HCT116 (cell line): ENCODE results near the gene TPSD1. TPM values are rescaled to one million over a fixed set of nuclear protein-coding genes. Genes with fewer than 3 reads are reported as not detected.

Experiments used
- ATAC-seq: fragments of 200-7000 bp; cut with Tn5 transposase; 2 replicates; pipeline ENCODE4 v1.9.1; 2020; ENCODE audit warnings: mild to moderate bottlenecking, moderate library complexity
- BruUV-seq: library from RNA; stranded (reverse); fragments of 400-500 nt; replicated peaks from 2 replicates; lab custom pipeline; 2021; lab: Mats Ljungman, UMichigan
- CTCF ChIA-PET: fragments of 300-600 bp; sonication (Branson Sonifier 250); formaldehyde crosslinking; loops from one replicate; lab custom pipeline; 2021; ENCODE audit warnings: antibody characterized with exemption; lab: Charles Lee
- POLR2A ChIA-PET: fragments of 300-600, 350-600 bp; sonication (Branson Sonifier 250); formaldehyde crosslinking; loops from one replicate; lab custom pipeline; 2021; ENCODE audit warnings: antibody characterized with exemption; lab: Charles Lee
- RAD21 ChIA-PET, 2 experiments: fragments of 300-600 bp; sonication (Branson Sonifier 250); formaldehyde crosslinking; loops; one replicate each; lab custom pipeline; 2023; ENCODE audit warnings: low total read pairs in 2 of 2; ENCODE audit not compliant: uncharacterized antibody in 2 of 2, unreplicated experiment in 2 of 2, low non-redundant PET in 1 of 2; lab: Charles Lee
- DNase-seq: peaks from one replicate; pipeline ENCODE4 v3.0.0-alpha.2; 2010; ENCODE audit warnings: low read depth, low spot score
- H2AFZ ChIP-seq: fragments of 200-600 bp; shearing (Covaris generic), sonication (generic); 2 replicates; pipeline ENCODE4 v1.6.1; 2017; ENCODE audit warnings: low read depth, mixed run types, mixed read lengths, antibody characterized with exemption, low read length; ENCODE audit not compliant: poor library complexity, severe bottlenecking
- H3K27ac ChIP-seq: 2 replicates; pipeline ENCODE4 v1.5.1; 2012; ENCODE audit warnings: low read depth, low read length
- H3K27me3 ChIP-seq: fragments of 200-600 bp; sonication (generic); 2 replicates; pipeline ENCODE4 v1.6.1; 2016; ENCODE audit warnings: mixed run types, low read length, mixed read lengths; ENCODE audit not compliant: insufficient read depth
- H3K36me3 ChIP-seq, 2 experiments: fragments of 200-500 bp in 1 of 2; fragments of 200-600 bp in 1 of 2; sonication (Bioruptor generic) in 1 of 2; sonication (generic) in 1 of 2; 2 replicates each; pipeline versions ENCODE4 v1.5.1 to v1.6.1; 2014 to 2016; ENCODE audit warnings: low read length in 2 of 2, inconsistent platforms in 1 of 2, mixed read lengths in 1 of 2, mixed run types in 1 of 2; ENCODE audit not compliant: insufficient read depth in 2 of 2, control insufficient read depth in 1 of 2
- H3K4me1 ChIP-seq, 2 experiments: fragments of 200-600 bp in 1 of 2; sonication (generic) in 1 of 2; 2 replicates each; pipeline versions ENCODE4 v1.5.1 to v1.6.1; 2012 to 2017; ENCODE audit warnings: low read length in 2 of 2, inconsistent platforms in 1 of 2, mild to moderate bottlenecking in 1 of 2, mixed read lengths in 1 of 2, mixed run types in 1 of 2, moderate library complexity in 1 of 2; ENCODE audit not compliant: insufficient read depth in 2 of 2, control insufficient read depth in 1 of 2
- H3K4me2 ChIP-seq: fragments of 200-600 bp; sonication (generic); 2 replicates; pipeline ENCODE4 v1.6.1; 2017; ENCODE audit warnings: mixed run types, low read length, mixed read lengths
- H3K4me3 ChIP-seq, 2 experiments: fragments of 200-600 bp in 1 of 2; sonication (generic) in 1 of 2; replicated peaks in 1 of 2; 2 replicates each; pipeline ENCODE4 v1.5.1; 2011 to 2016; ENCODE audit warnings: low read length in 2 of 2, control low read depth in 1 of 2, low read depth in 1 of 2, mild to moderate bottlenecking in 1 of 2, mixed read lengths in 1 of 2, mixed run types in 1 of 2
- H3K79me2 ChIP-seq: fragments of 200-600 bp; sonication (generic); 2 replicates; pipeline ENCODE4 v1.6.1; 2017; ENCODE audit warnings: mild to moderate bottlenecking, mixed run types, low read length, moderate library complexity, mixed read lengths; ENCODE audit not compliant: insufficient read depth
- H3K9ac ChIP-seq: fragments of 200-600 bp; sonication (generic); 2 replicates; pipeline ENCODE4 v1.6.1; 2016; ENCODE audit warnings: low read length, mixed read lengths
- H3K9me2 ChIP-seq: fragments of 200-600 bp; sonication (generic), shearing (Covaris generic); 2 replicates; pipeline ENCODE4 v1.6.1; 2017; ENCODE audit warnings: mixed run types, mild to moderate bottlenecking, moderate library complexity; ENCODE audit not compliant: insufficient read depth
- H3K9me3 ChIP-seq, 2 experiments: fragments of 200-500 bp in 1 of 2; fragments of 200-600 bp in 1 of 2; sonication (Bioruptor generic) in 1 of 2; sonication (generic) in 1 of 2; 2 replicates each; pipeline ENCODE4 v1.6.1; 2014 to 2017; ENCODE audit warnings: low read length in 2 of 2, mixed read lengths in 2 of 2, inconsistent platforms in 1 of 2, low read depth in 1 of 2, mild to moderate bottlenecking in 1 of 2, mixed run types in 1 of 2, moderate library complexity in 1 of 2; ENCODE audit not compliant: control insufficient read depth in 1 of 2, insufficient read depth in 1 of 2
- H4K20me1 ChIP-seq: fragments of 200-600 bp; sonication (generic), shearing (Covaris generic); 2 replicates; pipeline ENCODE4 v1.6.1; 2017; ENCODE audit warnings: mixed run types, mild to moderate bottlenecking, moderate library complexity; ENCODE audit not compliant: insufficient read depth
- ATF3 ChIP-seq: IDR thresholded peaks from 2 replicates; pipeline ENCODE4 v1.6.1; 2012
- CBX3 ChIP-seq: IDR thresholded peaks from 2 replicates; pipeline ENCODE4 v1.6.1; 2012; ENCODE audit warnings: low read depth
- ELF1 ChIP-seq: IDR thresholded peaks from 2 replicates; pipeline ENCODE4 v1.6.1; 2012; ENCODE audit warnings: low read depth, borderline replicate concordance
- EZH2 ChIP-seq: fragments of 200-600 bp; sonication (generic); IDR thresholded peaks from 2 replicates; pipeline ENCODE4 v1.6.1; 2017; ENCODE audit warnings: antibody characterized with exemption, mixed run types
- EZH2phosphoT487 ChIP-seq: fragments of 200-600 bp; IDR thresholded peaks from 2 replicates; pipeline ENCODE4 v1.6.1; 2018; ENCODE audit warnings: antibody characterized with exemption, borderline replicate concordance
- FOSL1 ChIP-seq: IDR thresholded peaks from 2 replicates; pipeline ENCODE4 v1.6.1; 2012; ENCODE audit warnings: low read depth
- JUND ChIP-seq: IDR thresholded peaks from 2 replicates; pipeline ENCODE4 v1.6.1; 2012
- POLR2A ChIP-seq: IDR thresholded peaks from 2 replicates; pipeline ENCODE4 v1.7.0; 2011; ENCODE audit warnings: borderline replicate concordance; ENCODE audit not compliant: insufficient read depth, insufficient read length; ENCODE audit errors: extremely low read depth
- POLR2AphosphoS5 ChIP-seq: IDR thresholded peaks from 2 replicates; pipeline ENCODE4 v1.6.1; 2011; ENCODE audit warnings: mild to moderate bottlenecking, low read depth, low read length, moderate library complexity
- RAD21 ChIP-seq: IDR thresholded peaks from 2 replicates; pipeline ENCODE4 v1.6.1; 2012; ENCODE audit warnings: low read depth, mild to moderate bottlenecking
- SIN3A ChIP-seq: IDR thresholded peaks from 2 replicates; pipeline ENCODE4 v1.6.1; 2012; ENCODE audit warnings: low read depth
- SP1 ChIP-seq: IDR thresholded peaks from 2 replicates; pipeline ENCODE4 v1.6.1; 2012; ENCODE audit warnings: low read depth
- SRF ChIP-seq: IDR thresholded peaks from 2 replicates; pipeline ENCODE4 v1.6.1; 2012; ENCODE audit warnings: low read depth
- TCF7L2 ChIP-seq: IDR thresholded peaks from 2 replicates; pipeline ENCODE4 v1.7.0; 2011; ENCODE audit warnings: borderline replicate concordance, inconsistent platforms; ENCODE audit not compliant: insufficient read depth, insufficient read length; ENCODE audit errors: extremely low read depth
- YY1 ChIP-seq: IDR thresholded peaks from 2 replicates; pipeline ENCODE4 v1.6.1; 2011; ENCODE audit warnings: low read length, low read depth, moderate library complexity, mild to moderate bottlenecking; ENCODE audit not compliant: insufficient replicate concordance; ENCODE audit errors: extremely low read depth
- ZFX ChIP-seq: fragments of 450-650 bp; IDR thresholded peaks from 2 replicates; pipeline ENCODE4 v1.6.1; 2017
- ZNF274 ChIP-seq: fragments of 200-500 bp; sonication (Bioruptor generic); IDR thresholded peaks from 2 replicates; pipeline ENCODE4 v1.6.1; 2014; ENCODE audit warnings: mild to moderate bottlenecking, low read depth, low read length, inconsistent platforms
- intact Hi-C: fragments of 100-400 bp; cut with micrococcal nuclease; formaldehyde crosslinking; loops from 2 replicates; pipeline ENCODE4 v1.10.0; 2022
- total RNA-seq: library from RNA; stranded (reverse); gene quantifications from one replicate; pipeline ENCODE4 v1.2.1, GENCODE V29; 2021; ENCODE audit not compliant: unreplicated experiment
- TF ChIP-seq, protein P1 (sequence below), 3 experiments: fragments of 200-600 bp in 1 of 3; sonication (generic) in 1 of 3; IDR thresholded peaks in 2 of 3; conservative IDR thresholded peaks in 1 of 3; 2 replicates each; pipeline ENCODE4 v1.5.1; 2012 to 2017; ENCODE audit warnings: low read depth in 2 of 3, low read length in 2 of 3, antibody characterized with exemption in 1 of 3, borderline replicate concordance in 1 of 3, control low read depth in 1 of 3, mild to moderate bottlenecking in 1 of 3, mixed read lengths in 1 of 3, mixed run types in 1 of 3, moderate library complexity in 1 of 3; ENCODE audit not compliant: insufficient read depth in 1 of 3
- TF ChIP-seq, protein P2 (sequence below): IDR thresholded peaks from 2 replicates; pipeline ENCODE4 v1.6.1; 2011; ENCODE audit warnings: mild to moderate bottlenecking, low read length, moderate library complexity; ENCODE audit not compliant: insufficient replicate concordance; ENCODE audit errors: extremely low read depth

TPSD1 gene
- total RNA-seq, 1 experiment from 2014 or later, result not detected

DNA sequence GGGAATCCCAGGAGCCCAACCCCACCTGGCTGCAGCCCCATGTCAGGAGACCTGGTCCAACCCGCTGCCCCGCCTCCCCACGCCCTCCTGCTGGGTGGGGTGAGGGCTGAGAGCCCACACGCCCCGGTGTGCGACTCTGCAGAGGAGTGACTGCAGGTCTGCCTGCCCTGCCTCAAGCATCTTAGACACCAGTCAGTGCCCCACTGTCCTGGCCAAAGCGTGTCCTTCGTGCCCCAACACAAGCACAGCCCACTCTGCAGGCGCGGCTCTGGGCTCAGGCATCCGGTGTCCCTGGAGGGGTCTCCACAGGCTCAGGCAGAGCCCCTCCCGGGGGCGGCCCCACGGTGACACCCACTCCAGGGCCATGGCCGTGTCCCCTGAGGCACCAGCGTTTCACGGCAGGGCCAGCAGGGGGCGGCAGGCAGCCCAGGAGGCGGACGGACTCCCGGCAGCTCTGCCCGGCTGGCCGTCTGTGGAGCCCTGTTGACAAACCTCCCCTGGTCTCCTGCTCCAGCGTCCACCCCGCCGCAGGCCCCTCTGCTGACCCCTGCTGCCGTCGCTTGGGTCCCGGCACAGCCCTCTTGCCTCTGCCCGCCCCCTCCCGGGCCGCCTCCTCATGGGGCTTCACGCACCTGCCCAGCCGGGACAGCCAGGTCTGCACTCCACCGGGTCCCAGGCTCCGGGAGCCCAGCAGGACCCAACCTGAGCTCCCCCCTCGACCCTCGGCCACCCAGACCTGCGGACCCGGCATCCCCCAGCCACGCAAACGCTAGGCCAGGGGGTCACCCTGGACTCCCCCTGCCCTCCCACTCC, 45.0 kb downstream of the TPSD1 start:
- H3K27ac ChIP-seq, result peak overlapping the region; percentile 96; the same call in 1 of the 2 replicates
- POLR2A ChIA-PET, result no interaction called here
- peak overlapping the region; percentile 51 for H3K9ac ChIP-seq
- RAD21 ChIA-PET, result no interaction called here
- peaks cover 57 to 95% of the 10 kb centered on the region in 2 experiments for H3K4me1 ChIP-seq
- no TSS peak for BruUV-seq
- H3K36me3 ChIP-seq, result no peaks in the 10 kb centered on the region
- no peaks in the 10 kb centered on the region for H4K20me1 ChIP-seq
- H2AFZ ChIP-seq, result peak overlapping the region; percentile 25
- no peaks in the 10 kb centered on the region for H3K27me3 ChIP-seq
- CTCF ChIA-PET, result interaction anchor here (0.6 kb wide), 1 partner anchor 57 kb away, joined by 3 read pairs; no protein-coding TSS in a partner anchor
- H3K4me3 ChIP-seq, result peak overlapping the region; percentile 16 to 24; a peak in 3 of 4 replicates
- no peak for DNase-seq
- ATAC-seq, result peak; percentile 65
- peak overlapping the region; percentile 65 for H3K4me2 ChIP-seq
- H3K79me2 ChIP-seq, result no peaks in the 10 kb centered on the region
- H3K9me3 ChIP-seq, result no peaks in the 10 kb centered on the region
- H3K9me2 ChIP-seq, result no peaks in the 10 kb centered on the region
- intact Hi-C loops, result no loop called here
- TF ChIP-seq JUND (no peak), CBX3 (no peak), SRF (no peak), EZH2phosphoT487 (no peak), ZFX (no peak), FOSL1 (no peak), POLR2AphosphoS5 (peak; percentile 36; the same call in 1 of the 2 replicates), ZNF274 (no peak), RAD21 (no peak), SIN3A (no peak), SP1 (no peak), YY1 (peak; percentile 55), TCF7L2 (no peak), ATF3 (no peak), POLR2A (no peak), ELF1 (no peak), EZH2 (no peak)
- TF ChIP-seq, protein P1, sequence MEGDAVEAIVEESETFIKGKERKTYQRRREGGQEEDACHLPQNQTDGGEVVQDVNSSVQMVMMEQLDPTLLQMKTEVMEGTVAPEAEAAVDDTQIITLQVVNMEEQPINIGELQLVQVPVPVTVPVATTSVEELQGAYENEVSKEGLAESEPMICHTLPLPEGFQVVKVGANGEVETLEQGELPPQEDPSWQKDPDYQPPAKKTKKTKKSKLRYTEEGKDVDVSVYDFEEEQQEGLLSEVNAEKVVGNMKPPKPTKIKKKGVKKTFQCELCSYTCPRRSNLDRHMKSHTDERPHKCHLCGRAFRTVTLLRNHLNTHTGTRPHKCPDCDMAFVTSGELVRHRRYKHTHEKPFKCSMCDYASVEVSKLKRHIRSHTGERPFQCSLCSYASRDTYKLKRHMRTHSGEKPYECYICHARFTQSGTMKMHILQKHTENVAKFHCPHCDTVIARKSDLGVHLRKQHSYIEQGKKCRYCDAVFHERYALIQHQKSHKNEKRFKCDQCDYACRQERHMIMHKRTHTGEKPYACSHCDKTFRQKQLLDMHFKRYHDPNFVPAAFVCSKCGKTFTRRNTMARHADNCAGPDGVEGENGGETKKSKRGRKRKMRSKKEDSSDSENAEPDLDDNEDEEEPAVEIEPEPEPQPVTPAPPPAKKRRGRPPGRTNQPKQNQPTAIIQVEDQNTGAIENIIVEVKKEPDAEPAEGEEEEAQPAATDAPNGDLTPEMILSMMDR (IDR thresholded peaks at IDR 0.05 in 2 of 3, conservative IDR thresholded peaks at IDR 0.05 in 1 of 3; ENCODE audit: borderline replicate concordance in 1 of 3, insufficient read depth in 1 of 3, low read depth in 2 of 3, low read length in 2 of 3), result peak in 2 of 3 experiments; percentile 80 to 89; a peak in 4 of 6 replicates
- TF ChIP-seq, protein P2, sequence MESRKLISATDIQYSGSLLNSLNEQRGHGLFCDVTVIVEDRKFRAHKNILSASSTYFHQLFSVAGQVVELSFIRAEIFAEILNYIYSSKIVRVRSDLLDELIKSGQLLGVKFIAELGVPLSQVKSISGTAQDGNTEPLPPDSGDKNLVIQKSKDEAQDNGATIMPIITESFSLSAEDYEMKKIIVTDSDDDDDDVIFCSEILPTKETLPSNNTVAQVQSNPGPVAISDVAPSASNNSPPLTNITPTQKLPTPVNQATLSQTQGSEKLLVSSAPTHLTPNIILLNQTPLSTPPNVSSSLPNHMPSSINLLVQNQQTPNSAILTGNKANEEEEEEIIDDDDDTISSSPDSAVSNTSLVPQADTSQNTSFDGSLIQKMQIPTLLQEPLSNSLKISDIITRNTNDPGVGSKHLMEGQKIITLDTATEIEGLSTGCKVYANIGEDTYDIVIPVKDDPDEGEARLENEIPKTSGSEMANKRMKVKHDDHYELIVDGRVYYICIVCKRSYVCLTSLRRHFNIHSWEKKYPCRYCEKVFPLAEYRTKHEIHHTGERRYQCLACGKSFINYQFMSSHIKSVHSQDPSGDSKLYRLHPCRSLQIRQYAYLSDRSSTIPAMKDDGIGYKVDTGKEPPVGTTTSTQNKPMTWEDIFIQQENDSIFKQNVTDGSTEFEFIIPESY, result no peak
